ENCODE data around the gene NFE2L3.

- TF ChIP-seq POLR2AphosphoS5 (IDR thresholded peaks at IDR 0.05) = no peak
- no peak for TF ChIP-seq EP300 (IDR thresholded peaks at IDR 0.05)
- no peak for TF ChIP-seq CTCF (IDR thresholded peaks at IDR 0.05)
- no peak for TF ChIP-seq POLR2A (IDR thresholded peaks at IDR 0.05)
Measured at GRCh38 chr7:26185131-26185843, 33.3 kb downstream of the NFE2L3 start.

Data from upper lobe of left lung (tissue), 4 donors.